ENCODE measurements around the gene CD4. TPM values are rescaled to one million over a fixed set of nuclear protein-coding genes. Genes with fewer than 3 reads are reported as not detected.

CD4 gene
- total RNA-seq, 1 donor = not detected

DNA sequence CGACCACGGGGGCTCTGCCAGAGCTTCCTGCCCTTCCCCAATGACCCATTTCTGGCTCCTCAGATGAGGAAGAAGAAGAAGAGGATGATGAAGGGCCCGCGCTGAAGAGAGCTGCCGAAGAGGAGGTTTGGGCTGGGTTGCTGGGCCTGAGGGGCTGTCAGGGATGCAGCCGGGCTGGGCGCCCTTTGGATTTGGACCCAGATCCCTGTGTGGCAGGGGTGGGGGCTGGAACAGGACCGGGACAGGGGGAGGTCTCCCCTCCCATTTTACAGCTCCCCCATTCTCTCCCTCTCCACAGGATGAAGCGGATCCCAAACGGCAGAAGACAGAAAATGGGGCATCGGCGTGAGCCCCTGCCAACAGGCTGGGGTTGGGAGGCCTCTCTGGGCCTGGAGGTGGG is 19.2 kb upstream of the CD4 start:
- no peak for DNase-seq (ENCODE audit: low read depth)
- no peak overlapping the region for H3K4me3 ChIP-seq (ENCODE audit: low read depth, low read length)
- no peak for TF ChIP-seq CTCF (IDR thresholded peaks at IDR 0.05; ENCODE audit: insufficient read depth, low read length)

DNA sequence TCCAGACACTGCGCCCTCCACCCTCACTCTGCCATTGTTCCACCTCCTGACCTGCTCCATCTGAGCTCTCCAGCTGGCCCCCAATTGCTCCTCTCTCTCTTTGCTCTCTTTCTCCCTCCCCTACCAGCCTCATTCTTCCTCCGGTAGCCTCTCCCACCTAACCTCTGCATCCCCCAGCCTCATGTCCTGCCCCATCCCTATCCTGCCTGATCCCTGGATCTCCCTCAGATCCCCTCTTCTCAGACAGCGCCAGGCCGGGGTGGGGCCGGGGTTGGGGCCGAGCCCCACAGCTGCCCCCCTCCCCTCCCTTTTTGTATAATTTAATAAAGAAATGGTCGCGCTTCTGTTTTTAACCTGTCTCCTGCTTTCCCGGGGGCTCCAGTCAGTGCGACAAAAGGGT is 18.7 kb upstream of the CD4 start:
- no peak for TF ChIP-seq CTCF (IDR thresholded peaks at IDR 0.05; ENCODE audit: insufficient read depth, low read length)
- DNase-seq (ENCODE audit: low read depth) = no peak
- no peak overlapping the region for H3K4me3 ChIP-seq (ENCODE audit: low read depth, low read length)

DNA sequence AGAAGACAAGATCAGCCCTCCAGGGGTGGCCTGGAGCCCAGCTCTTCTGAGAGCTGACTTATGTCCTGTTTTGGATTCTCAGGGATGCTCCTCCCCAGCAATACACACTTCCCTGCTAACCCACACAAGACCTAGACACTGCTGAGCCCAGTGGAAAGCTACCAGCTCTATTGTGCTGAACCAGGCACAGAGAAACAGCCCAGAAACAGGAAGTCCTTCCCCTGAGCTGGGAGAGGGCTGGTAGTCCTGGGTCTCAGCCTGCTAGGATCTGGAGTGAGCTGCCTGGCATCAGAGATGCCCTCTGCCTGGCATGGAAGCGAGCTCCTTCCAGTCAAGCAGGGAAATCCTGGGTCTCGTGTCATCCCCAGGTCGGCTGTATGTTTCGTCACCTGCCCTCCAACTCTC is 18.2 kb upstream of the CD4 start:
- DNase-seq (ENCODE audit: low read depth) = no peak
- no peak for TF ChIP-seq CTCF (IDR thresholded peaks at IDR 0.05; ENCODE audit: insufficient read depth, low read length)
- no peak overlapping the region for H3K4me3 ChIP-seq (ENCODE audit: low read depth, low read length)

DNA sequence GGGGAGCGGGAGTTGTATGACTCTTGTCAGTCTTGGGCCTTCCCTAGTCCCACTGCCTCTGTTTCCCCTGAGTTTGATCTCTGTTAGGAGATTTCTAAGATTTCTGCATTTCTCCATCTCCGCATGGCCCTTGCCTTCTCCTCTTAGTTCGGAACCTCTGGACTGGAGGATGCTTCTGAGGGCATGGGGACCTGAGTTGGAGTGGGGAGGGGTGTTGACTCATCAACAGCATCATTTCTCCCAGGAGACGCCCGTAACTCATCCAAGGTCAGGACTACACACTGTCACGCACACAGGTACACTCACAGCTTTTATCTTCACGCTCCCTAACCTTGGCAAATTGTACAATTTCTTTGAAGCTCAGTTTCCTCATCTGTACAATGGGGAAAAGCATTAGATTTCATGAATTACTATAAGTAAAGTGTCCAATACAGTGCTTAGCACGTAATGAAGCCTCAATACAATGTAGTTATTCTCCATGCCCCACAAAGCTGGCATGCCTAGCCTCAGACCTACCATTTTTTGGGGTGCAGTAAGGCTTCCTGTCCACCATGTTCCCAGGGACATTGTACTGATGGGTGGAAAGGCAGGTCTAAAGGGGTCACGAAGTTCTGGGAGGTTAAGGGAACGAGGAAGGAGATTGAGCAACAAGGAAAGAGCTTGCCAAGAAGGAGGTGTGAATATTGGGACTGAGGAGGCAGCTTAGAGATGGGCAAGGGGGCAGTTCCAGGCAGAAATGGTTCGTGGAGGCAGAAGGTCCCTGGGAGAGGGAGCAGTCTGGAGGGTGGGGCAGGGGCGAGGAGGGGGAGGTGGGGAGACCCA is 17.6 kb upstream of the CD4 start:
- DNase-seq (ENCODE audit: low read depth) = no peak
- H3K4me3 ChIP-seq (ENCODE audit: low read depth, low read length) = no peak overlapping the region
- no peak for TF ChIP-seq CTCF (IDR thresholded peaks at IDR 0.05; ENCODE audit: insufficient read depth, low read length)

DNA sequence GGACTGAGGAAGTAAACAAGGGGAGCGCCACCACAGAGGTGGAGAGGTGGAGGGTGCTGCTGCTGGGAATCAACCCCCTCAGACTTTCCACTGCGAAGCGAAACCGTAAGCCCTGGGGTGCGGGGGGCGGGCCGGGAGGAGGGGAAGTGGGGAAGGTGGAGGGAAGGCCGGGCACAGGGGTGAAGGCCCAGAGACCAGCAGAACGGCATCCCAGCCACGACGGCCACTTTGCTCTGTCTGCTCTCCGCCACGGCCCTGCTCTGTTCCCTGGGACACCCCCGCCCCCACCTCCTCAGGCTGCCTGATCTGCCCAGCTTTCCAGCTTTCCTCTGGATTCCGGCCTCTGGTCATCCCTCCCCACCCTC is 17.0 kb upstream of the CD4 start, which contains the start of gene LAG3:
Gene LAG3, plus strand, starts transcription at position 190 of the 365 bp plus-strand sequence. CDS start 333 bp downstream, outside the sequence.
- DNase-seq (ENCODE audit: low read depth) = no peak
- TF ChIP-seq CTCF (IDR thresholded peaks at IDR 0.05; ENCODE audit: insufficient read depth, low read length) = no peak
- no peak within 1 kb of the TSS for H3K4me3 ChIP-seq (ENCODE audit: low read depth, low read length)

DNA sequence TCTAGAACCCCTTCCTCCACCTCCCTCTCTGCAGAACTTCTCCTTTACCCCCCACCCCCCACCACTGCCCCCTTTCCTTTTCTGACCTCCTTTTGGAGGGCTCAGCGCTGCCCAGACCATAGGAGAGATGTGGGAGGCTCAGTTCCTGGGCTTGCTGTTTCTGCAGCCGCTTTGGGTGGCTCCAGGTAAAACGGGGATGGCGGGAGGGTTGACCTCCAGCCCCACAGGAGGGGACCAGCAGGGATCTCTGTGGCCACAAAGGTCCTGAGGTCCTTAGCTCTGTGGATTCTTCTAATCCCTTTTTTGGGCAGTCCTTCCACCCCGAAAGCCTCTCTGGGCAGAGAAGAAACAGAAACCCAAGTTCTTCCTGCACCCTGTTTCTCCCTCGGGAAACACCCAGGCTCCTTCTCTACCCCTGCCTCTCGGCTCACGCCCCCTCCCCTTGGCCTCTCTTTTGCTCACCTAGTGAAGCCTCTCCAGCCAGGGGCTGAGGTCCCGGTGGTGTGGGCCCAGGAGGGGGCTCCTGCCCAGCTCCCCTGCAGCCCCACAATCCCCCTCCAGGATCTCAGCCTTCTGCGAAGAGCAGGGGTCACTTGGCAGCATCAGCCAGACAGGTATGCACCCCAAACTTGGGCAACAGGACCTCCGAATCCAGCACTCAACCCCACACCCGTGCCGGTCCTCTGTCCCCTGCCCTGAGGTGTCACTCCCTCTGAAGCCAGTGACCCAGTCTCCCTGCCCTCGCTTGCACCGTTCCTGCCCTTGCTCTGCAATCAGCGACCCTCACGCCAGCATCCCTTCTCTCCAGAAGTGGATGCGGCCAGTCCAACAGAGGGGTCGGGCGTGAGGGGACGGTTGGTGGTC is 16.4 kb upstream of the CD4 start:
- no peak overlapping the region for H3K4me3 ChIP-seq (ENCODE audit: low read depth, low read length)
- TF ChIP-seq CTCF (IDR thresholded peaks at IDR 0.05; ENCODE audit: insufficient read depth, low read length) = no peak
- no peak for DNase-seq (ENCODE audit: low read depth)
